Stimulated activated CD4-positive, alpha-beta T cell treated with anti-CD3 and anti-CD28 coated beads, TNF-alpha, amount 100 ng/mL, for 48 hours (primary cell): Measurements from ENCODE around the gene UBAC1.
"Not testable (repeated sequence)": the region's sequence is repeated elsewhere in the genome, so short reads cannot be mapped to it uniquely, and the experiment has no call there.

Experiments used
- DNase-seq, 3 donors: peaks; one replicate each; pipeline ENCODE4 v3.0.0-alpha.2; 2020; ENCODE audit warnings: low read depth in 3 of 3

UBAC1 gene

GRCh38 chr9:135921749-135922310 is 39.3 kb downstream of the UBAC1 start:
- DNase-seq: no peak

- no peak for DNase-seq
Measured at GRCh38 chr9:135920973-135921585, 40.1 kb downstream of the UBAC1 start.

- no peak for DNase-seq
Measured at GRCh38 chr9:135920256-135920930, 40.8 kb downstream of the UBAC1 start.

GRCh38 chr9:135919318-135919890 is 41.8 kb downstream of the UBAC1 start:
- no peak for DNase-seq

GRCh38 chr9:135916227-135916626 is 44.9 kb downstream of the UBAC1 start:
- DNase-seq: not testable (repeated sequence)

GRCh38 chr9:135914921-135915320 is 46.3 kb downstream of the UBAC1 start:
- no peak for DNase-seq

- not testable (repeated sequence) for DNase-seq
Measured at GRCh38 chr9:135911233-135911632, 49.9 kb downstream of the UBAC1 start.

GRCh38 chr9:135910757-135911156 is 50.4 kb downstream of the UBAC1 start:
- DNase-seq: no peak

GRCh38 chr9:135910216-135910615 is 51.0 kb downstream of the UBAC1 start:
- no peak for DNase-seq

- no peak for DNase-seq
Measured at GRCh38 chr9:135909371-135909770, 51.8 kb downstream of the UBAC1 start.

GRCh38 chr9:135908754-135909204 is 52.4 kb downstream of the UBAC1 start:
- no peak for DNase-seq

GRCh38 chr9:135908093-135908753 is 53.0 kb downstream of the UBAC1 start:
- no peak for DNase-seq

- peak; percentile 88 to 94 (median 90) for DNase-seq
Measured at GRCh38 chr9:135907431-135908092, 53.6 kb downstream of the UBAC1 start, which contains the start of gene CAMSAP1. Gene CAMSAP1 (minus strand): TSS chr9:135907546. CDS start chr9:135907159, 387 bp downstream.

GRCh38 chr9:135907006-135907430 is 54.2 kb downstream of the UBAC1 start:
- no peak for DNase-seq

- no peak for DNase-seq
Measured at GRCh38 chr9:135906291-135907005, 54.7 kb downstream of the UBAC1 start.

- DNase-seq: peak in 2 of 3 donors; percentile 68 to 74
Measured at GRCh38 chr9:135905380-135906258, 55.6 kb downstream of the UBAC1 start.

GRCh38 chr9:135903786-135904520 is 57.2 kb downstream of the UBAC1 start:
- no peak for DNase-seq

- no peak for DNase-seq
Measured at GRCh38 chr9:135903358-135903656, 57.9 kb downstream of the UBAC1 start.

GRCh38 chr9:135902655-135903357 is 58.4 kb downstream of the UBAC1 start:
- no peak for DNase-seq
